GM11168 (cell line): ENCODE results near the gene PELI3.
"Not testable (repeated sequence)": the region's sequence is repeated elsewhere in the genome, so short reads cannot be mapped to it uniquely, and the experiment has no call there.

Experiments used
- in situ Hi-C: fragments of 300-500 bp; cut with MboI; formaldehyde crosslinking; loops from one replicate; pipeline ENCODE4 v1.12.0; 2022; ENCODE audit warnings: low sequenced_read_pairs; ENCODE audit not compliant: unreplicated experiment

The PELI3 gene

GRCh38 chr11:66466225-66467033 is at the start of gene PELI3:
TSS of gene PELI3 (plus strand) at chr11:66466905. CDS start at chr11:66468129, 1,224 bp downstream.
- in situ Hi-C loops = no loop called here

GRCh38 chr11:66417000-66417399 is 49.7 kb upstream of the PELI3 start:
- in situ Hi-C loops = no loop called here

- in situ Hi-C loops = no loop called here
Observed at GRCh38 chr11:66418168-66418985, 48.3 kb upstream of the PELI3 start.

GRCh38 chr11:66418986-66419308 is 47.8 kb upstream of the PELI3 start:
- in situ Hi-C loops = no loop called here

- in situ Hi-C loops = no loop called here
Observed at GRCh38 chr11:66419825-66420224, 46.9 kb upstream of the PELI3 start.

- in situ Hi-C loops = no loop called here
Observed at GRCh38 chr11:66420671-66421476, 45.8 kb upstream of the PELI3 start, which contains the start of gene NPAS4. TSS of gene NPAS4 (plus strand) at chr11:66421035. CDS start at chr11:66421180, 145 bp downstream.

GRCh38 chr11:66421492-66422205 is 45.1 kb upstream of the PELI3 start:
- in situ Hi-C loops = no loop called here

- in situ Hi-C loops = no loop called here
Observed at GRCh38 chr11:66426314-66426713, 40.4 kb upstream of the PELI3 start.

GRCh38 chr11:66428933-66429332 is 37.8 kb upstream of the PELI3 start:
- in situ Hi-C loops = no loop called here

GRCh38 chr11:66429983-66430602 is 36.6 kb upstream of the PELI3 start:
- in situ Hi-C loops = no loop called here

- in situ Hi-C loops = not testable (repeated sequence)
Observed at GRCh38 chr11:66431287-66431686, 35.4 kb upstream of the PELI3 start.

- in situ Hi-C loops = not testable (repeated sequence)
Observed at GRCh38 chr11:66431871-66432329, 34.8 kb upstream of the PELI3 start.

- in situ Hi-C loops = no loop called here
Observed at GRCh38 chr11:66432597-66432996, 34.1 kb upstream of the PELI3 start.

GRCh38 chr11:66437979-66438503 is 28.7 kb upstream of the PELI3 start:
- in situ Hi-C loops = no loop called here

GRCh38 chr11:66438504-66439466 is 27.9 kb upstream of the PELI3 start, which contains the start of gene MRPL11:
TSS of gene MRPL11 (minus strand) at chr11:66438848. CDS start at chr11:66438754, 94 bp downstream.
- in situ Hi-C loops = no loop called here

- in situ Hi-C loops = not testable (repeated sequence)
Observed at GRCh38 chr11:66440101-66440939, 26.4 kb upstream of the PELI3 start.

- in situ Hi-C loops = not testable (repeated sequence)
Observed at GRCh38 chr11:66440940-66441282, 25.8 kb upstream of the PELI3 start.
